GM18873 (cell line): ENCODE data around the gene BHLHE41.

Experiments
- ATAC-seq: cut with Tn5 transposase; IDR thresholded peaks from one replicate; pipeline ENCODE4 v1.9.1; 2021; ENCODE audit warnings: mild to moderate bottlenecking, moderate library complexity, moderate number of reproducible peaks; ENCODE audit not compliant: unreplicated experiment, low FRiP score

Gene BHLHE41

GRCh38 chr12:26090836-26091510 lies 33.9 kb downstream of the BHLHE41 start:
- no peak for ATAC-seq

GRCh38 chr12:26088998-26089397 lies 35.8 kb downstream of the BHLHE41 start:
- peak; percentile 99 for ATAC-seq

GRCh38 chr12:26086936-26087335 lies 37.9 kb downstream of the BHLHE41 start:
- ATAC-seq = no peak

GRCh38 chr12:26080911-26081310 lies 43.9 kb downstream of the BHLHE41 start:
- ATAC-seq = no peak

- ATAC-seq = no peak
These were observed 46.7 kb downstream of the BHLHE41 start for GRCh38 chr12:26077915-26078702.
